H1 (cell line): ENCODE results near the gene KIF11. TPM values are rescaled to one million over a fixed set of nuclear protein-coding genes. Genes with fewer than 3 reads are reported as not detected.
A peak's percentile ranks its signal among the peaks of the same experiment; 100 is the strongest.

Experiments used
- CTCF ChIA-PET: fragments of 300-600 bp; sonication (Branson Sonifier 250); formaldehyde crosslinking; loops from one replicate; lab custom pipeline; 2021; ENCODE audit not compliant: partially characterized antibody; lab: Charles Lee
- POLR2A ChIA-PET: fragments of 300-600 bp; sonication (Branson Sonifier 250); formaldehyde crosslinking; loops from one replicate; lab custom pipeline; 2021; ENCODE audit warnings: inconsistent platforms; ENCODE audit not compliant: partially characterized antibody; lab: Charles Lee
- DNase-seq, 2 experiments: peaks; one replicate each; pipeline versions ENCODE4 v3.0.0 to v3.0.0-alpha.2; 2010 to 2022; ENCODE audit warnings: low spot score in 2 of 2, low read depth in 1 of 2, mixed read lengths in 1 of 2
- FAIRE-seq: peaks from 2 replicates; lab custom pipeline; 2011; peaks lifted over from hg19 to GRCh38; lab: Jason Lieb, UNC
- H2AFZ ChIP-seq: 2 replicates; pipeline ENCODE4 v1.8.1; 2012; ENCODE audit warnings: low read length, inconsistent platforms
- H2AK5ac ChIP-seq: 2 replicates; pipeline ENCODE4 v1.6.1; 2013; ENCODE audit warnings: low read depth, low read length
- H2BK120ac ChIP-seq: replicated peaks from 2 replicates; pipeline ENCODE3; 2013; ENCODE audit warnings: low read depth, low read length, inconsistent platforms
- H2BK12ac ChIP-seq: 2 replicates; pipeline ENCODE4 v1.6.1; 2013; ENCODE audit warnings: low read depth, low read length
- H2BK15ac ChIP-seq: 2 replicates; pipeline ENCODE4 v1.6.1; 2013; ENCODE audit warnings: low read length
- H2BK20ac ChIP-seq: 2 replicates; pipeline ENCODE4 v1.6.1; 2013; ENCODE audit warnings: low read length
- H2BK5ac ChIP-seq: 2 replicates; pipeline ENCODE4 v1.6.1; 2013; ENCODE audit warnings: low read depth, low read length
- H3K14ac ChIP-seq: 2 replicates; pipeline ENCODE4 v1.6.1; 2013; ENCODE audit warnings: inconsistent platforms; ENCODE audit not compliant: insufficient read length
- H3K18ac ChIP-seq: 2 replicates; pipeline ENCODE4 v1.6.1; 2013; ENCODE audit warnings: low read length; ENCODE audit errors: extremely low read depth
- H3K23ac ChIP-seq: 2 replicates; pipeline ENCODE4 v1.6.1; 2013; ENCODE audit warnings: inconsistent platforms; ENCODE audit not compliant: insufficient read length
- H3K23me2 ChIP-seq: 2 replicates; pipeline ENCODE4 v1.6.1; 2013; ENCODE audit warnings: low read depth, low read length
- H3K27ac ChIP-seq: 2 replicates; pipeline ENCODE4 v1.6.1; 2011; ENCODE audit warnings: low read depth, low read length, inconsistent platforms
- H3K27me3 ChIP-seq, 4 experiments: replicated peaks in 1 of 4; 1 replicate in 1 of 4; 2 replicates in 3 of 4; pipeline versions ENCODE4 v1.6.1 to v1.8.1; 2011 to 2013; ENCODE audit warnings: low read length in 3 of 4, mild to moderate bottlenecking in 3 of 4, inconsistent platforms in 2 of 4, mixed read lengths in 2 of 4, moderate library complexity in 1 of 4; ENCODE audit not compliant: control insufficient read depth in 3 of 4, insufficient read depth in 3 of 4; ENCODE audit errors: extremely low read depth in 1 of 4
- H3K36me3 ChIP-seq, 4 experiments: 2 replicates each; pipeline versions ENCODE4 v1.6.1 to v1.8.1; 2011 to 2013; ENCODE audit warnings: mild to moderate bottlenecking in 4 of 4, low read length in 3 of 4, moderate library complexity in 2 of 4, control low read depth in 1 of 4, inconsistent platforms in 1 of 4; ENCODE audit not compliant: insufficient read depth in 4 of 4, control insufficient read depth in 2 of 4
- H3K4ac ChIP-seq: replicated peaks from 2 replicates; pipeline ENCODE3; 2013; ENCODE audit warnings: low read length, low read depth, mixed read lengths, inconsistent platforms; ENCODE audit not compliant: insufficient read length
- H3K4me1 ChIP-seq, 4 experiments: replicated peaks in 1 of 4; 1 replicate in 1 of 4; 2 replicates in 3 of 4; pipeline versions ENCODE4 v1.6.1 to v1.8.1; 2011 to 2013; ENCODE audit warnings: low read length in 3 of 4, inconsistent platforms in 2 of 4, mixed read lengths in 1 of 4; ENCODE audit not compliant: insufficient read depth in 4 of 4, control insufficient read depth in 3 of 4
- H3K4me2 ChIP-seq, 2 experiments: 2 replicates each; pipeline versions ENCODE4 v1.6.1 to v1.8.1; 2011 to 2013; ENCODE audit warnings: low read depth in 2 of 2, low read length in 2 of 2, control low read depth in 1 of 2, inconsistent platforms in 1 of 2, mild to moderate bottlenecking in 1 of 2; ENCODE audit not compliant: insufficient read depth in 1 of 2
- H3K4me3 ChIP-seq, 4 experiments: fragments of 200-600, 300-600 bp in 1 of 4; sonication (generic), shearing (Covaris generic), sonication (Bioruptor Twin) in 1 of 4; 2 replicates each; pipeline versions ENCODE4 v1.5.1 to v1.8.1; 2011 to 2016; ENCODE audit warnings: low read length in 4 of 4, low read depth in 3 of 4, control low read depth in 2 of 4, inconsistent platforms in 2 of 4, mild to moderate bottlenecking in 2 of 4, mixed read lengths in 1 of 4, moderate library complexity in 1 of 4; ENCODE audit not compliant: insufficient read depth in 2 of 4; ENCODE audit errors: extremely low read depth in 1 of 4
- H3K56ac ChIP-seq: replicated peaks from 2 replicates; pipeline ENCODE3; 2013; ENCODE audit warnings: low read depth, mild to moderate bottlenecking, mixed read lengths, low read length, inconsistent platforms; ENCODE audit not compliant: insufficient read length
- H3K79me1 ChIP-seq: 2 replicates; pipeline ENCODE4 v1.6.1; 2013; ENCODE audit warnings: low read depth, low read length, control low read depth
- H3K79me2 ChIP-seq, 2 experiments: 2 replicates each; pipeline versions ENCODE4 v1.6.1 to v1.8.1; 2012 to 2013; ENCODE audit warnings: low read length in 2 of 2, mild to moderate bottlenecking in 2 of 2, inconsistent platforms in 1 of 2; ENCODE audit not compliant: insufficient read depth in 2 of 2, control insufficient read depth in 1 of 2
- H3K9ac ChIP-seq, 4 experiments: replicated peaks in 1 of 4; 1 replicate in 1 of 4; 2 replicates in 3 of 4; pipeline versions ENCODE4 v1.6.1 to v1.8.1; 2011 to 2013; ENCODE audit warnings: low read depth in 3 of 4, low read length in 3 of 4, control low read depth in 2 of 4, mild to moderate bottlenecking in 2 of 4, moderate library complexity in 2 of 4, inconsistent platforms in 1 of 4; ENCODE audit errors: extremely low read depth in 1 of 4
- H3K9me3 ChIP-seq, 2 experiments: 2 replicates each; pipeline versions ENCODE4 v1.6.1 to v1.8.1; 2012 to 2013; ENCODE audit warnings: mild to moderate bottlenecking in 2 of 2, moderate library complexity in 2 of 2, control low read depth in 1 of 2, inconsistent platforms in 1 of 2, low read depth in 1 of 2, low read length in 1 of 2, mixed read lengths in 1 of 2; ENCODE audit not compliant: insufficient read depth in 2 of 2
- H4K20me1 ChIP-seq, 2 experiments: replicated peaks in 1 of 2; 2 replicates each; pipeline versions ENCODE3 to v1.8.1; 2011 to 2013; ENCODE audit warnings: inconsistent platforms in 2 of 2, low read length in 2 of 2, mild to moderate bottlenecking in 1 of 2; ENCODE audit not compliant: insufficient read depth in 2 of 2, control insufficient read depth in 1 of 2
- H4K5ac ChIP-seq: 2 replicates; pipeline ENCODE4 v1.6.1; 2013; ENCODE audit warnings: low read length, low read depth, mixed read lengths, inconsistent platforms; ENCODE audit not compliant: insufficient read length
- H4K8ac ChIP-seq: 2 replicates; pipeline ENCODE4 v1.8.0; 2013; ENCODE audit warnings: mild to moderate bottlenecking, moderate library complexity, low read length, inconsistent platforms; ENCODE audit not compliant: insufficient read depth; ENCODE audit errors: extremely low read depth
- H4K91ac ChIP-seq: replicated peaks from 2 replicates; pipeline ENCODE3; 2013; ENCODE audit warnings: low read length, mixed read lengths, inconsistent platforms; ENCODE audit not compliant: insufficient read length
- CHD1 ChIP-seq: IDR thresholded peaks from 2 replicates; pipeline ENCODE4 v1.6.1; 2012; ENCODE audit warnings: low read depth, low read length, improper control_type of control experiment
- CTBP2 ChIP-seq: IDR thresholded peaks from 2 replicates; pipeline ENCODE4 v1.7.0; 2011; ENCODE audit warnings: borderline replicate concordance, mild to moderate bottlenecking, moderate library complexity, mixed read lengths, low read length; ENCODE audit not compliant: insufficient read depth, insufficient read length
- KDM4A ChIP-seq: IDR thresholded peaks from one replicate; pipeline ENCODE4 v1.7.1; 2012; ENCODE audit warnings: low read depth, mild to moderate bottlenecking, moderate library complexity, low read length, inconsistent platforms; ENCODE audit not compliant: severe bottlenecking
- NANOG ChIP-seq: IDR thresholded peaks from 2 replicates; pipeline ENCODE4 v1.6.1; 2011; ENCODE audit warnings: low read length, low read depth, mild to moderate bottlenecking, inconsistent platforms; ENCODE audit not compliant: insufficient read depth, poor library complexity, severe bottlenecking
- SIN3A ChIP-seq, 2 experiments: IDR thresholded peaks in 1 of 2; conservative IDR thresholded peaks in 1 of 2; 2 replicates each; pipeline ENCODE4 v1.6.1; 2011 to 2012; ENCODE audit warnings: low read length in 2 of 2, improper control_type of control experiment in 1 of 2, low read depth in 1 of 2, mild to moderate bottlenecking in 1 of 2
- SUZ12 ChIP-seq: fragments of 200-600 bp; sonication (generic); IDR thresholded peaks from 2 replicates; pipeline ENCODE4 v1.6.1; 2012; ENCODE audit warnings: mild to moderate bottlenecking, inconsistent platforms, low read length, moderate library complexity, mixed read lengths
- TCF12 ChIP-seq: IDR thresholded peaks from 2 replicates; pipeline ENCODE4 v1.6.1; 2011; ENCODE audit warnings: low read depth, mild to moderate bottlenecking, low read length
- USF2 ChIP-seq: IDR thresholded peaks from 2 replicates; pipeline ENCODE4 v1.6.1; 2011; ENCODE audit warnings: low read length, improper control_type of control experiment
- WGBS, 2 experiments: shearing (Covaris generic) in 1 of 2; methylation state at CpG; one replicate each; pipeline versions ENCODE4 v1.1.6 to v1.1.7; 2013 to 2015; ENCODE audit warnings: low lambda C conversion rate in 2 of 2, mixed read lengths in 2 of 2, inconsistent platforms in 1 of 2, low coverage in 1 of 2, missing lambda C conversion rate in 1 of 2; ENCODE audit not compliant: insufficient replicate concordance in 2 of 2, insufficient coverage in 1 of 2, insufficient read length in 1 of 2; ENCODE audit errors: extremely low coverage in 1 of 2, missing lambda C conversion rate in 1 of 2; 5-methylcytosine and 5-hydroxymethylcytosine counted together
- polyA plus RNA-seq, 7 experiments: library from polyadenylated mRNA; depleted of rRNA in 3 of 7; stranded (reverse) in 5 of 7; unstranded in 2 of 7; fragments of >200 nt in 5 of 7; fragments of 200-250 nt in 2 of 7; gene quantifications; 1 replicate in 5 of 7; 2 replicates in 1 of 7; 4 replicates in 1 of 7; pipeline versions ENCODE4 v1.2.1 to v1.2.3, GENCODE V29; 2011 to 2013; ENCODE audit warnings: missing spikeins in 2 of 7, mixed read lengths in 2 of 7
- total RNA-seq: library from RNA; stranded (reverse); fragmentation: NEBNext Ultra II Directional; extraction: Animal tissue kit (Norgen Biotek cat#: 25700); gene quantifications from 2 replicates; pipeline ENCODE4 v1.2.1, GENCODE V29; 2021

KIF11 gene
- total and polyA plus RNA-seq, 2 of the 8 experiments (the other 6 are each of a cell fraction or from before 2014, with no cell fraction given) = 11.1 to 59.2 TPM

GRCh38 chr10:92689663-92690210 lies 96.8 kb downstream of the KIF11 start, which contains the start of gene HHEX:
Gene HHEX, plus strand, starts transcription at chr10:92689955. Its CDS starts 32 bp downstream, at chr10:92689987.
- Histone ChIP-seq H3K4me2 (peak within 1 kb of the TSS; percentile 79 to 96), H3K79me1 (no peaks in the 10 kb centered on the region), H3K79me2 (no peaks in the 10 kb centered on the region), H3K4me3 (peak within 1 kb of the TSS; percentile 37 to 68 (median 57)), H3K23ac (no peak within 1 kb of the TSS), H3K14ac (no peak within 1 kb of the TSS), H2AK5ac (no peak within 1 kb of the TSS), H4K5ac (no peak within 1 kb of the TSS), H3K56ac (no peak within 1 kb of the TSS), H3K9ac (no peak within 1 kb of the TSS), H3K4ac (no peak within 1 kb of the TSS), H4K91ac (no peak within 1 kb of the TSS), H4K20me1 (peaks cover 0 to 4% of the 10 kb centered on the region in 2 experiments), H3K36me3 (peaks cover 0 to 7% (median 0%) of the 10 kb centered on the region in 4 experiments; a peak in 1 of 8 replicates), H2BK5ac (peak within 1 kb of the TSS; percentile 48; the same call in 1 of the 2 replicates), H2BK20ac (no peak within 1 kb of the TSS), H3K23me2 (peaks cover 18% of the 10 kb centered on the region), H3K27ac (no peak within 1 kb of the TSS), H3K4me1 (peaks cover 0 to 9% (median 8%) of the 10 kb centered on the region in 4 experiments; a peak in 6 of 7 replicates), H3K18ac (peak within 1 kb of the TSS; percentile 41; the same call in 1 of the 2 replicates), H2BK15ac (no peak within 1 kb of the TSS), H3K9me3 (no peaks in the 10 kb centered on the region), H2BK120ac (no peak within 1 kb of the TSS), H2BK12ac (peak within 1 kb of the TSS; percentile 46; the same call in 1 of the 2 replicates), H3K27me3 (peaks cover 28 to 76% (median 59%) of the 10 kb centered on the region in 4 experiments), H2AFZ (peak within 1 kb of the TSS; percentile 70; the same call in 1 of the 2 replicates), H4K8ac (peak within 1 kb of the TSS; percentile 57; the same call in 1 of the 2 replicates)
- CTCF ChIA-PET = interaction anchor here (0.8 kb wide), 1 partner anchor 192 kb away, joined by 3 read pairs; no protein-coding TSS in a partner anchor
- 1% methylated on average over 19 of the region's 79 CpGs; no CpG with 5 or more reads in 1 of the 2 experiments for WGBS, 2 experiments
- DNase-seq = no peak
- POLR2A ChIA-PET = interaction anchor here (0.9 to 1.0 kb wide), 2 partner anchors 10 to 116 kb away, joined by 3 to 4 read pairs; partner anchors contain the start of gene IDE
- no peak for FAIRE-seq
- TF ChIP-seq CHD1 = no peak
- TF ChIP-seq TCF12 = no peak
- TF ChIP-seq SUZ12 = no peak
- TF ChIP-seq CTBP2 = no peak
- TF ChIP-seq NANOG = no peak
- peak; percentile 1 for TF ChIP-seq KDM4A
- TF ChIP-seq SIN3A (conservative IDR thresholded peaks at IDR 0.05 in 1 of 2, IDR thresholded peaks at IDR 0.05 in 1 of 2; ENCODE audit: low read depth in 1 of 2, low read length in 2 of 2) = no peak
- TF ChIP-seq USF2 = no peak
